GM18508 (cell line): Measurements from ENCODE around the gene OLFML2B.

ENCODE experiments used
- ATAC-seq: cut with Tn5 transposase; IDR thresholded peaks from one replicate; pipeline ENCODE4 v1.9.1; 2021; ENCODE audit warnings: moderate number of reproducible peaks; ENCODE audit not compliant: insufficient read depth, unreplicated experiment

The OLFML2B gene

GRCh38 chr1:162009501-162010174 lies 14.0 kb downstream of the OLFML2B start:
- ATAC-seq = no peak

- no peak for ATAC-seq
These were observed 14.9 kb downstream of the OLFML2B start for GRCh38 chr1:162008799-162009198.

GRCh38 chr1:162007466-162007865 lies 16.2 kb downstream of the OLFML2B start:
- ATAC-seq = no peak

- ATAC-seq = no peak
These were observed 17.6 kb downstream of the OLFML2B start for GRCh38 chr1:162006081-162006480.

- ATAC-seq = no peak
These were observed 19.2 kb downstream of the OLFML2B start for GRCh38 chr1:162004441-162004950.

- ATAC-seq = no peak
These were observed 19.8 kb downstream of the OLFML2B start for GRCh38 chr1:162003830-162004215.

- ATAC-seq = no peak
These were observed 20.4 kb downstream of the OLFML2B start for GRCh38 chr1:162003061-162003829.

GRCh38 chr1:162000053-162000420 lies 23.6 kb downstream of the OLFML2B start:
- no peak for ATAC-seq

GRCh38 chr1:161999301-162000052 lies 24.2 kb downstream of the OLFML2B start:
- no peak for ATAC-seq

GRCh38 chr1:161998811-161999210 lies 24.9 kb downstream of the OLFML2B start:
- no peak for ATAC-seq

- ATAC-seq = no peak
These were observed 26.5 kb downstream of the OLFML2B start for GRCh38 chr1:161997152-161997551.

- ATAC-seq = no peak
These were observed 29.4 kb downstream of the OLFML2B start for GRCh38 chr1:161994175-161994668.

GRCh38 chr1:161993576-161993975 lies 30.1 kb downstream of the OLFML2B start:
- no peak for ATAC-seq

GRCh38 chr1:161989786-161990185 lies 33.9 kb downstream of the OLFML2B start:
- no peak for ATAC-seq

GRCh38 chr1:161989108-161989507 lies 34.6 kb downstream of the OLFML2B start:
- ATAC-seq = no peak

GRCh38 chr1:161988413-161988812 lies 35.3 kb downstream of the OLFML2B start:
- ATAC-seq = no peak

- ATAC-seq = no peak
These were observed 35.8 kb downstream of the OLFML2B start for GRCh38 chr1:161987872-161988271.

GRCh38 chr1:161987303-161987702 lies 36.4 kb downstream of the OLFML2B start:
- ATAC-seq = no peak

GRCh38 chr1:161986328-161986727 lies 37.3 kb downstream of the OLFML2B start:
- no peak for ATAC-seq

GRCh38 chr1:161985301-161985822 lies 38.3 kb downstream of the OLFML2B start:
- no peak for ATAC-seq

- ATAC-seq = no peak
These were observed 39.9 kb downstream of the OLFML2B start for GRCh38 chr1:161983725-161984124.
